H54 (cell line): ENCODE data around the gene RBM20.
"Not testable (repeated sequence)": the region's sequence is repeated elsewhere in the genome, so short reads cannot be mapped to it uniquely, and the experiment has no call there.

Experiments
- DNase-seq: peaks from one replicate; pipeline ENCODE4 v3.0.0; 2011; ENCODE audit warnings: low spot score, mixed read lengths; ENCODE audit not compliant: insufficient read length
- FAIRE-seq: peaks from 3 replicates; lab custom pipeline; 2011; peaks lifted over from hg19 to GRCh38; lab: Jason Lieb, UNC
- POLR2A ChIP-seq: IDR thresholded peaks from 2 replicates; pipeline ENCODE4 v1.6.1; 2011; ENCODE audit warnings: low read depth, mild to moderate bottlenecking, low read length

RBM20 gene

GRCh38 chr10:110704906-110705476 is 60.9 kb downstream of the RBM20 start:
- no peak for FAIRE-seq
- no peak for TF ChIP-seq POLR2A

GRCh38 chr10:110705596-110705995 is 61.5 kb downstream of the RBM20 start:
- not testable (repeated sequence) for DNase-seq, FAIRE-seq

More at GRCh38 chr10:110704906-110705476, 60.9 kb downstream of the RBM20 start:
- DNase-seq = no peak

GRCh38 chr10:110706690-110707098 is 62.6 kb downstream of the RBM20 start:
- FAIRE-seq (peak; percentile 53), DNase-seq (peak; percentile 44)
- TF ChIP-seq POLR2A = no peak

DNA sequence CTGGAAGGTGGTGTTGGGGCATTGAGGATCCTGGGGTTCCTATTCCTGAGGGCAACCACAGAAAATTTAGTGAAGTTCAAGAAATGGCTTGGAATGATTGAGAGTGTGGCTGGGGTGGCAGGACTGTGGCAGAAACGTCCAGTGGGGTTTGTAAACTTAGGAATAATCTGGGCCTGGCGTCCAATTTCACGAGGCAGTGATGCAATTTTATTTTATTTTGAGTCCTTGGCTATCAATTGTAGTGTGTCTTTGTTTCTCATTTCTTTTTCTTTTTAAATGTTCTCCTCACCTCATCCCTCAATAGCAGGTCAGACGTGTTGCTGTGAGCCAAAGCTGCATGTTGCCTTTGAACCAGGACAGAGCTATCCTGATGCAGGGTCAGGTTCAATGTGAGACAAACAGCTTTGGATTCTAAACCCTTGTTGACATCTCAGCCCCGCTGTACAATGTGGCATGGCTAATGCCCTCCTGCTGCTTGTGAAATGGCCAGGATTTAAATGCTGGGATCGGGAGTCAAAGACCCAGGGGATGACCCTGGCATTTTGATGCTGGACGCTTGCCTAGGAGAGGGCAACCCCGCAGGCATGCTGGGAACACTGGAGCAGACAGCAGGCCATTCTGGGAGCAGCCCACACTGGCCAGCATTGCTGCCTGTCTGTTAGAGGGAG is 64.8 kb downstream of the RBM20 start:
- no peak for FAIRE-seq
- no peak for TF ChIP-seq POLR2A
- DNase-seq = no peak

GRCh38 chr10:110709444-110709828 is 65.3 kb downstream of the RBM20 start:
- DNase-seq (no peak), FAIRE-seq (no peak)
- TF ChIP-seq POLR2A = no peak

- no peak for TF ChIP-seq POLR2A
- FAIRE-seq (no peak), DNase-seq (no peak)
Observed at GRCh38 chr10:110709964-110710587, 65.9 kb downstream of the RBM20 start.

DNA sequence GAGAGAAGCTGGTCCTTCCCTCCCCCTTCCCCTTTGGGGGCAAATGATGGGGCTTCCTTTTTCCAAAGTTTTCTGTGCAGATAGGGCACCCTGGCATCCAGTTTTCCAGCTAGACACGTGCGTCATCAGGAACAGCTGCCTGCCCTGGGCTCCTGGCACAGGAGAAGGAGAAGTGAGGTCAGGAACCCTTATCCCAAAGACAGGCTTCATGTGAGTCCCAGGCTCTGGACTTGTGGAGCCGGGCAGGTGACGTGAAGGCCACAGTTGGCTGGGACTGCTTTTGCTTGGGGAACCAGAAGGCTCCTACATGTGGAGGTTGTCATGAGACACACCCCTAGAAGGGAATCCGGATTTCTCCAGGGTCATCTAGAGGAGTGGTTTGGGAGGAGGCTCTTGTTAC is 66.5 kb downstream of the RBM20 start:
- FAIRE-seq (no peak), DNase-seq (no peak)
- no peak for TF ChIP-seq POLR2A

GRCh38 chr10:110711382-110711781 is 67.2 kb downstream of the RBM20 start:
- TF ChIP-seq POLR2A = no peak
- DNase-seq = no peak
- no peak for FAIRE-seq

DNA sequence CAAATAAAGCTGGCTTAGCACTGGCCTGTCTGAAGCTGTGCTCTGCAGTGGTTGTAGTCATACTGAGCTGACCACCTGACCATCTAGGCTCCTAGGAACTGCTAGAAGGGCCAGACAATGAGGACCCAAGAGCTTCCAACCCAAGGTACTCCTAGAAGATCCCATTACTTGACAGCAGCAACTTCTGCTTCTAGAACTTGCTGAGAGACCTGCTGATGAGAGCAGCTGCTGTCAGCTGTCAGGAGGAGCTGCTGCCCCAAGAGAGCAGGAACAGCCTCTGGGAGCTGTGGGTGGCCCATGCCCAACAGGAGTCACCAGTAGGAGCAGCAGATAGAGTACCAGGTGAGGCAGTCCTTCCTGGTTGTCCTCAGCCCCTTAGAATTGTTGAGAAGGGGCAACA is 70.2 kb downstream of the RBM20 start:
- FAIRE-seq (no peak), DNase-seq (no peak)
- TF ChIP-seq POLR2A = no peak

DNA sequence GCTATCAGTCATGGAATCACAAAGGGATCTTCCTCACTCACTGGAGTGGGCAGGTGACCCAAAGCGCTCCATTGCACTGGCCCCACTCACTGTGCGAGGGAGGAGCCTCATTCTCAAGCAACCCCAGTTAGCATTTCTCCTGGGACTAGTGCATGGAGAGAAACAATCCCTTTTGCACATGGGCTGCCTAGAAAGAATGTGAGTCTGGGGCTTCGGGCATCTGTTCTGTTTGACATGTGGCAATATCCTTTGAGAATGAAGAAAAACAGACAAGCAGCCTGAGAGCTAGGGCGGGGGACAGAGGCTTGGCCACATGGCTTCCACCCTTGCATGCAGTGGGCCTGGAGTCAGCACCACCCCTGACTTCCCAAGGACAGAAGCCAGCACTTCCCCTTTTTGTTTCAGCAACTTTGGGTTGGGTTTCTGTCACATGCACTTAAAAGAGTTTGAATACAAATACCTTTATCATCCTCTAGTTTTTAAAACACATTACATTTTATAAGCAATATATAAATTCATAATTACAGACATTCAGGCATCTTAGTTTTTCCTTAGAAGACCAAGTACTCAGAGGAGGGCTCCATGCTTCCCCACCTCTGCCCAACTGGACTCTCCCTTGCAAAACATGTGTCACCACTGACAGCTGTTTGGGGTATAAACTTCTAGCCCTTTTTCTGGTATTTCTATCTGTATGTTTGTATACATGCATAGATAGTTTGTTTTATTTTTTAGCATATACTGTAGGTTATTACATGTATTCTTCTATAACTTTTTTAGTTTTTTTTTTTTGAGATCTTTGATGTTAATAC is 73.8 kb downstream of the RBM20 start:
- no peak for TF ChIP-seq POLR2A
- DNase-seq (no peak), FAIRE-seq (no peak)

- no peak for TF ChIP-seq POLR2A
- FAIRE-seq = no peak
- no peak for DNase-seq
Observed at GRCh38 chr10:110721406-110722038, 77.4 kb downstream of the RBM20 start.

DNA sequence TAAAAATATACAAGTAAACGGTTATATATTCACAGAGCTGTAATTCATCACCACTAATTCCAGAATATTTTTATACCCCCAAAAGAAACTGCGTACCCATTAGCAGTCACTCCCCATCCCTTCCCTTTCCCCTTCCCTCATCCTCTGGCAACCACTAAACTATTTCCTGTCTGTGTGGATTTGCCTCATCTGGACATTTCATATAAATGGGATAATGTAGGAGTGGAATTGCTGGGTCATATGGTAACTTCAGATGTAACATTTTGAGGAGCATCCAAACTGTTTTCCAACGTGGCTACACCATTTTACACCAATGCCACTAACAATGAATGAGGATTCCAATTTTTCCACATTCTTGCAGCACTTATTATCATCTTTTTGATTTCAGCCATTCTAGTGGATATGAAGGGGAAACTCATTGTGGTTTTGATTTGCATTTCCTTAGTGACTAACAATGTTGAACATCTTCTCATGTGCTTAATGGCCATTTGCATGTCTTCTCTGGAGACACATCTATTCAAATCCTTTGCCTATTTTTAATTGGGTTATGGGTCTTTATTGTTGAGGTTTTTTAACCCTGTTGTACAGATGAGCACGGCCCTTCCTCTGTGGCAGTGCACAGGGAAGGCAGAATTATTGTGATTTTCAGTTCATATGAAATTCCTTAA is 79.2 kb downstream of the RBM20 start:
- FAIRE-seq = no peak
- no peak for DNase-seq
- no peak for TF ChIP-seq POLR2A
